ENCODE measurements around the gene KRT13. TPM values are rescaled to one million over a fixed set of nuclear protein-coding genes. Genes with fewer than 3 reads are reported as not detected.

KRT13 gene
- total and polyA plus RNA-seq, 9 of the 15 experiments (the other 6 are each of a cell fraction or from before 2014, with no cell fraction given) = 0.11 to 1.1 (median 0.24) TPM; not detected in 3

- peaks cover 39 to 62% of the 10 kb centered on the region in 2 experiments for H3K4me1 ChIP-seq (replicated peaks in 1 of 2; ENCODE audit: control insufficient read depth in 2 of 2, insufficient read depth in 2 of 2, low read length in 2 of 2)
- POLR2A ChIA-PET = interaction anchor here (0.6 to 1.9 kb wide), 3 partner anchors 9 to 10 kb away, joined by 3 to 12 read pairs (median 3); partner anchors contain the start of gene KRT19
- no peaks in the 10 kb centered on the region for H3K9me1 ChIP-seq (ENCODE audit: control insufficient read depth, insufficient read depth, low read length)
- H3K79me2 ChIP-seq (ENCODE audit: control insufficient read depth, insufficient read depth, low read length) = no peaks in the 10 kb centered on the region
- in situ Hi-C loops (cut with MboI) (no loop called here), intact Hi-C loops (cut with micrococcal nuclease) (no loop called here)
- H3K9me3 ChIP-seq (replicated peaks; ENCODE audit: control insufficient read depth, insufficient read depth, low read depth, low read length) = no peaks in the 10 kb centered on the region
- peak; percentile 82 for FAIRE-seq
- H3K4me2 ChIP-seq (ENCODE audit: insufficient read depth, low read length) = no peak overlapping the region
- H3K4me3 ChIP-seq = no peak overlapping the region
- H2AFZ ChIP-seq (ENCODE audit: low read depth, low read length) = no peak overlapping the region
- CTCF ChIA-PET (ENCODE audit: low intra/inter-chr PET ratio) = no interaction called here
- ATAC-seq = peak; percentile 6; the same call in 2 of the 3 replicates
- peaks cover 20% of the 10 kb centered on the region; the same call in 1 of the 3 replicates for H3K36me3 ChIP-seq (ENCODE audit: control insufficient read depth, insufficient read depth, low read length)
- H3K27me3 ChIP-seq (ENCODE audit: control insufficient read depth in 2 of 2, insufficient read depth in 2 of 2, low read length in 2 of 2) = no peaks in the 10 kb centered on the region
- H4K20me1 ChIP-seq (replicated peaks; ENCODE audit: control insufficient read depth, insufficient read depth, low read length) = no peaks in the 10 kb centered on the region
- BruUV-seq (replicated peaks) = no TSS peak
- peak overlapping the region in 1 of 2 experiments; percentile 61; a peak in 2 of 4 replicates for H3K9ac ChIP-seq (ENCODE audit: insufficient read depth in 1 of 2, low read depth in 2 of 2, low read length in 2 of 2)
- peak in 3 of 4 experiments; percentile 29 to 70 (median 54) for DNase-seq (ENCODE audit: extremely low read depth in 1 of 4, low spot score in 3 of 4)
- H3K27ac ChIP-seq (ENCODE audit: extremely low read depth, low read depth, low read length) = no peak overlapping the region
- 5% methylated on average over 9 of the region's 11 CpGs for WGBS (ENCODE audit: insufficient coverage, low coverage, missing lambda C conversion rate)
- no peak for TF ChIP-seq FOXJ3 (CRISPR knock-in tag; IDR thresholded peaks at IDR 0.05)
- TF ChIP-seq ZNF316 (IDR thresholded peaks at IDR 0.05) = no peak
- TF ChIP-seq SMARCA4 (IDR thresholded peaks at IDR 0.05) = no peak
- TF ChIP-seq ELF2 (CRISPR knock-in tag; IDR thresholded peaks at IDR 0.05) = no peak
- peak; percentile 65 for TF ChIP-seq CBFA2T3 (IDR thresholded peaks at IDR 0.05)
- TF ChIP-seq SIN3B (IDR thresholded peaks at IDR 0.05; ENCODE audit: low read depth) = no peak
- no peak for TF ChIP-seq MCM3 (IDR thresholded peaks at IDR 0.05)
- no peak for TF ChIP-seq PBX2 (CRISPR knock-in tag; IDR thresholded peaks at IDR 0.05; ENCODE audit: low read depth)
- TF ChIP-seq PBX2 (tag; conservative IDR thresholded peaks at IDR 0.05; ENCODE audit: low read depth) = peak; percentile 62
- peak; percentile 66; the same call in 1 of the 2 replicates for TF ChIP-seq PKNOX1 (IDR thresholded peaks at IDR 0.05)
- no peak for TF ChIP-seq ZNF311 (CRISPR knock-in tag; IDR thresholded peaks at IDR 0.05)
- TF ChIP-seq NUFIP1 (IDR thresholded peaks at IDR 0.05; ENCODE audit: partially characterized antibody) = no peak
- TF ChIP-seq TAF15 (IDR thresholded peaks at IDR 0.05; ENCODE audit: low read depth, low read length) = no peak
- TF ChIP-seq MEF2A (IDR thresholded peaks at IDR 0.05; ENCODE audit: control insufficient read depth, low read depth, low read length) = no peak
- TF ChIP-seq, protein P1, sequence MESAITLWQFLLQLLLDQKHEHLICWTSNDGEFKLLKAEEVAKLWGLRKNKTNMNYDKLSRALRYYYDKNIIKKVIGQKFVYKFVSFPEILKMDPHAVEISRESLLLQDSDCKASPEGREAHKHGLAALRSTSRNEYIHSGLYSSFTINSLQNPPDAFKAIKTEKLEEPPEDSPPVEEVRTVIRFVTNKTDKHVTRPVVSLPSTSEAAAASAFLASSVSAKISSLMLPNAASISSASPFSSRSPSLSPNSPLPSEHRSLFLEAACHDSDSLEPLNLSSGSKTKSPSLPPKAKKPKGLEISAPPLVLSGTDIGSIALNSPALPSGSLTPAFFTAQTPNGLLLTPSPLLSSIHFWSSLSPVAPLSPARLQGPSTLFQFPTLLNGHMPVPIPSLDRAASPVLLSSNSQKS (CRISPR knock-in tag; IDR thresholded peaks at IDR 0.05) = no peak
- TF ChIP-seq TCF3 (CRISPR knock-in tag; IDR thresholded peaks at IDR 0.05) = no peak
- TF ChIP-seq FOXA1 (IDR thresholded peaks at IDR 0.05; ENCODE audit: borderline replicate concordance) = no peak
- no peak for TF ChIP-seq IRF1 (CRISPR knock-in tag; IDR thresholded peaks at IDR 0.05; ENCODE audit: borderline replicate concordance)
- TF ChIP-seq XRCC5 (IDR thresholded peaks at IDR 0.05; ENCODE audit: low read depth, low read length) = no peak
These were observed 14.3 kb upstream of the KRT13 start for GRCh38 chr17:41519501-41520224.
